GM23338 (cell line): ENCODE results near the gene AFTPH.

Experiments
- CREB1 ChIP-seq: fragments of 250-450 bp; sonication (Bioruptor Pico); IDR thresholded peaks from 2 replicates; pipeline ENCODE4 v1.5.0; 2020; ENCODE audit warnings: low read depth, mild to moderate bottlenecking, moderate library complexity
- CTCF ChIP-seq, 2 experiments: fragments of 200-600 bp in 1 of 2; sonication (generic) in 1 of 2; conservative IDR thresholded peaks; 2 replicates each; pipeline versions ENCODE4 v1.5.1 to v1.6.1; 2016 to 2017; ENCODE audit warnings: antibody characterized with exemption in 2 of 2, low read depth in 2 of 2, mild to moderate bottlenecking in 2 of 2, moderate library complexity in 1 of 2
- ETS1 ChIP-seq: IDR thresholded peaks from 2 replicates; pipeline ENCODE4 v1.6.1; 2016; ENCODE audit warnings: antibody characterized with exemption
- EZH2 ChIP-seq: fragments of 200-600 bp; sonication (generic); IDR thresholded peaks from one replicate; pipeline ENCODE4 v1.8.0; 2017; ENCODE audit warnings: antibody characterized with exemption, mild to moderate bottlenecking, low read depth; ENCODE audit not compliant: unreplicated experiment
- EZH2phosphoT487 ChIP-seq: fragments of 200-600 bp; sonication (generic); IDR thresholded peaks from one replicate; pipeline ENCODE4 v1.8.1; 2018; ENCODE audit warnings: antibody characterized with exemption; ENCODE audit not compliant: unreplicated experiment
- JUNB ChIP-seq: IDR thresholded peaks from one replicate; pipeline ENCODE4 v1.6.1; 2016; ENCODE audit warnings: antibody characterized with exemption; ENCODE audit not compliant: unreplicated experiment
- POLR2AphosphoS5 ChIP-seq: IDR thresholded peaks from 2 replicates; pipeline ENCODE4 v1.6.1; 2016; ENCODE audit warnings: antibody characterized with exemption, low read depth
- STAT1 ChIP-seq: IDR thresholded peaks from one replicate; pipeline ENCODE4 v1.6.1; 2016; ENCODE audit warnings: antibody characterized with exemption; ENCODE audit not compliant: unreplicated experiment
- ZNF114 ChIP-seq: fragments of 250-450 bp; sonication (Bioruptor Pico); IDR thresholded peaks from 2 replicates; pipeline ENCODE4 v1.5.0; 2020; ENCODE audit warnings: mild to moderate bottlenecking, moderate library complexity
- ZNF331 ChIP-seq: fragments of 250-450 bp; sonication (Bioruptor Pico); IDR thresholded peaks from 2 replicates; pipeline ENCODE4 v1.5.0; 2020; ENCODE audit warnings: low read depth, mild to moderate bottlenecking, moderate library complexity
- TF ChIP-seq, protein P1 (sequence below): IDR thresholded peaks from one replicate; pipeline ENCODE4 v1.6.1; 2018; ENCODE audit warnings: antibody characterized with exemption; ENCODE audit not compliant: unreplicated experiment
- TF ChIP-seq, protein P2 (sequence below): fragments of 250-450 bp; sonication (Bioruptor Pico); IDR thresholded peaks from 2 replicates; pipeline ENCODE4 v1.5.0; 2020; ENCODE audit warnings: mild to moderate bottlenecking, moderate library complexity

- TF ChIP-seq CTCF (conservative IDR thresholded peaks at IDR 0.05; ENCODE audit: low read depth in 2 of 2) (no peak), EZH2 (no peak), POLR2AphosphoS5 (no peak), ETS1 (no peak), EZH2phosphoT487 (no peak), CREB1 (CRISPR knock-in tag) (no peak), JUNB (no peak), STAT1 (no peak), ZNF331 (CRISPR knock-in tag) (no peak), ZNF114 (CRISPR knock-in tag) (no peak)
- TF ChIP-seq, protein P1, sequence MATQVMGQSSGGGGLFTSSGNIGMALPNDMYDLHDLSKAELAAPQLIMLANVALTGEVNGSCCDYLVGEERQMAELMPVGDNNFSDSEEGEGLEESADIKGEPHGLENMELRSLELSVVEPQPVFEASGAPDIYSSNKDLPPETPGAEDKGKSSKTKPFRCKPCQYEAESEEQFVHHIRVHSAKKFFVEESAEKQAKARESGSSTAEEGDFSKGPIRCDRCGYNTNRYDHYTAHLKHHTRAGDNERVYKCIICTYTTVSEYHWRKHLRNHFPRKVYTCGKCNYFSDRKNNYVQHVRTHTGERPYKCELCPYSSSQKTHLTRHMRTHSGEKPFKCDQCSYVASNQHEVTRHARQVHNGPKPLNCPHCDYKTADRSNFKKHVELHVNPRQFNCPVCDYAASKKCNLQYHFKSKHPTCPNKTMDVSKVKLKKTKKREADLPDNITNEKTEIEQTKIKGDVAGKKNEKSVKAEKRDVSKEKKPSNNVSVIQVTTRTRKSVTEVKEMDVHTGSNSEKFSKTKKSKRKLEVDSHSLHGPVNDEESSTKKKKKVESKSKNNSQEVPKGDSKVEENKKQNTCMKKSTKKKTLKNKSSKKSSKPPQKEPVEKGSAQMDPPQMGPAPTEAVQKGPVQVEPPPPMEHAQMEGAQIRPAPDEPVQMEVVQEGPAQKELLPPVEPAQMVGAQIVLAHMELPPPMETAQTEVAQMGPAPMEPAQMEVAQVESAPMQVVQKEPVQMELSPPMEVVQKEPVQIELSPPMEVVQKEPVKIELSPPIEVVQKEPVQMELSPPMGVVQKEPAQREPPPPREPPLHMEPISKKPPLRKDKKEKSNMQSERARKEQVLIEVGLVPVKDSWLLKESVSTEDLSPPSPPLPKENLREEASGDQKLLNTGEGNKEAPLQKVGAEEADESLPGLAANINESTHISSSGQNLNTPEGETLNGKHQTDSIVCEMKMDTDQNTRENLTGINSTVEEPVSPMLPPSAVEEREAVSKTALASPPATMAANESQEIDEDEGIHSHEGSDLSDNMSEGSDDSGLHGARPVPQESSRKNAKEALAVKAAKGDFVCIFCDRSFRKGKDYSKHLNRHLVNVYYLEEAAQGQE: no peak
- TF ChIP-seq, protein P2, sequence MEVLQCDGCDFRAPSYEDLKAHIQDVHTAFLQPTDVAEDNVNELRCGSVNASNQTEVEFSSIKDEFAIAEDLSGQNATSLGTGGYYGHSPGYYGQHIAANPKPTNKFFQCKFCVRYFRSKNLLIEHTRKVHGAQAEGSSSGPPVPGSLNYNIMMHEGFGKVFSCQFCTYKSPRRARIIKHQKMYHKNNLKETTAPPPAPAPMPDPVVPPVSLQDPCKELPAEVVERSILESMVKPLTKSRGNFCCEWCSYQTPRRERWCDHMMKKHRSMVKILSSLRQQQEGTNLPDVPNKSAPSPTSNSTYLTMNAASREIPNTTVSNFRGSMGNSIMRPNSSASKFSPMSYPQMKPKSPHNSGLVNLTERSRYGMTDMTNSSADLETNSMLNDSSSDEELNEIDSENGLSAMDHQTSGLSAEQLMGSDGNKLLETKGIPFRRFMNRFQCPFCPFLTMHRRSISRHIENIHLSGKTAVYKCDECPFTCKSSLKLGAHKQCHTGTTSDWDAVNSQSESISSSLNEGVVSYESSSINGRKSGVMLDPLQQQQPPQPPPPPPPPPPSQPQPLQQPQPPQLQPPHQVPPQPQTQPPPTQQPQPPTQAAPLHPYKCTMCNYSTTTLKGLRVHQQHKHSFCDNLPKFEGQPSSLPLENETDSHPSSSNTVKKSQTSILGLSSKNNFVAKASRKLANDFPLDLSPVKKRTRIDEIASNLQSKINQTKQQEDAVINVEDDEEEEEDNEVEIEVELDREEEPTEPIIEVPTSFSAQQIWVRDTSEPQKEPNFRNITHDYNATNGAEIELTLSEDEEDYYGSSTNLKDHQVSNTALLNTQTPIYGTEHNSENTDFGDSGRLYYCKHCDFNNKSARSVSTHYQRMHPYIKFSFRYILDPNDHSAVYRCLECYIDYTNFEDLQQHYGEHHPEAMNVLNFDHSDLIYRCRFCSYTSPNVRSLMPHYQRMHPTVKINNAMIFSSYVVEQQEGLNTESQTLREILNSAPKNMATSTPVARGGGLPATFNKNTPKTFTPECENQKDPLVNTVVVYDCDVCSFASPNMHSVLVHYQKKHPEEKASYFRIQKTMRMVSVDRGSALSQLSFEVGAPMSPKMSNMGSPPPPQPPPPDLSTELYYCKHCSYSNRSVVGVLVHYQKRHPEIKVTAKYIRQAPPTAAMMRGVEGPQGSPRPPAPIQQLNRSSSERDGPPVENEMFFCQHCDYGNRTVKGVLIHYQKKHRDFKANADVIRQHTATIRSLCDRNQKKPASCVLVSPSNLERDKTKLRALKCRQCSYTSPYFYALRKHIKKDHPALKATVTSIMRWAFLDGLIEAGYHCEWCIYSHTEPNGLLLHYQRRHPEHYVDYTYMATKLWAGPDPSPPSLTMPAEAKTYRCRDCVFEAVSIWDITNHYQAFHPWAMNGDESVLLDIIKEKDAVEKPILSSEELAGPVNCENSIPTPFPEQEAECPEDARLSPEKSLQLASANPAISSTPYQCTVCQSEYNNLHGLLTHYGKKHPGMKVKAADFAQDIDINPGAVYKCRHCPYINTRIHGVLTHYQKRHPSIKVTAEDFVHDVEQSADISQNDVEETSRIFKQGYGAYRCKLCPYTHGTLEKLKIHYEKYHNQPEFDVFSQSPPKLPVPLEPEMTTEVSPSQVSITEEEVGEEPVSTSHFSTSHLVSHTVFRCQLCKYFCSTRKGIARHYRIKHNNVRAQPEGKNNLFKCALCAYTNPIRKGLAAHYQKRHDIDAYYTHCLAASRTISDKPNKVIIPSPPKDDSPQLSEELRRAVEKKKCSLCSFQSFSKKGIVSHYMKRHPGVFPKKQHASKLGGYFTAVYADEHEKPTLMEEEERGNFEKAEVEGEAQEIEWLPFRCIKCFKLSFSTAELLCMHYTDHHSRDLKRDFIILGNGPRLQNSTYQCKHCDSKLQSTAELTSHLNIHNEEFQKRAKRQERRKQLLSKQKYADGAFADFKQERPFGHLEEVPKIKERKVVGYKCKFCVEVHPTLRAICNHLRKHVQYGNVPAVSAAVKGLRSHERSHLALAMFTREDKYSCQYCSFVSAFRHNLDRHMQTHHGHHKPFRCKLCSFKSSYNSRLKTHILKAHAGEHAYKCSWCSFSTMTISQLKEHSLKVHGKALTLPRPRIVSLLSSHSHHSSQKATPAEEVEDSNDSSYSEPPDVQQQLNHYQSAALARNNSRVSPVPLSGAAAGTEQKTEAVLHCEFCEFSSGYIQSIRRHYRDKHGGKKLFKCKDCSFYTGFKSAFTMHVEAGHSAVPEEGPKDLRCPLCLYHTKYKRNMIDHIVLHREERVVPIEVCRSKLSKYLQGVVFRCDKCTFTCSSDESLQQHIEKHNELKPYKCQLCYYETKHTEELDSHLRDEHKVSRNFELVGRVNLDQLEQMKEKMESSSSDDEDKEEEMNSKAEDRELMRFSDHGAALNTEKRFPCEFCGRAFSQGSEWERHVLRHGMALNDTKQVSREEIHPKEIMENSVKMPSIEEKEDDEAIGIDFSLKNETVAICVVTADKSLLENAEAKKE: no peak
Observed at GRCh38 chr2:64609942-64610281, 85.8 kb downstream of the AFTPH start.
